GM23338 (cell line): ENCODE data around the gene LMO7. TPM values are rescaled to one million over a fixed set of nuclear protein-coding genes. Genes with fewer than 3 reads are reported as not detected.

Experiments used
- ATAC-seq: fragments of 200-7000 bp; cut with Tn5 transposase; 3 replicates; pipeline ENCODE4 v1.9.1; 2020
- DNase-seq: peaks from one replicate; pipeline ENCODE4 v3.0.0-alpha.2; 2015; ENCODE audit warnings: low spot score
- H2AFZ ChIP-seq: fragments of 200-600 bp; sonication (generic); 2 replicates; pipeline ENCODE4 v1.8.0; 2016; ENCODE audit warnings: antibody characterized with exemption, mild to moderate bottlenecking, moderate library complexity
- H3F3A ChIP-seq: fragments of 200-600 bp; sonication (generic); replicated peaks from 2 replicates; pipeline ENCODE4 v1.8.0; 2017; ENCODE audit warnings: antibody characterized with exemption, mixed run types, low read depth
- H3K27ac ChIP-seq: fragments of 200-600 bp; sonication (generic); 2 replicates; pipeline ENCODE4 v1.6.1; 2016; ENCODE audit warnings: low read depth
- H3K27me3 ChIP-seq: fragments of 200-600 bp; sonication (generic); 2 replicates; pipeline ENCODE4 v1.8.0; 2016; ENCODE audit warnings: mild to moderate bottlenecking, mixed run types, moderate library complexity; ENCODE audit not compliant: insufficient read depth
- H3K36me3 ChIP-seq: fragments of 200-600 bp; sonication (generic); 2 replicates; pipeline ENCODE4 v1.8.0; 2016; ENCODE audit warnings: mild to moderate bottlenecking; ENCODE audit not compliant: insufficient read depth
- H3K4me1 ChIP-seq: fragments of 200-600 bp; sonication (generic); 2 replicates; pipeline ENCODE4 v1.8.0; 2016; ENCODE audit warnings: mild to moderate bottlenecking, moderate library complexity; ENCODE audit not compliant: insufficient read depth
- H3K4me2 ChIP-seq: fragments of 200-600 bp; sonication (generic); 2 replicates; pipeline ENCODE4 v1.7.1; 2017; ENCODE audit warnings: mixed run types
- H3K4me3 ChIP-seq: fragments of 200-600 bp; sonication (generic); 2 replicates; pipeline ENCODE4 v1.6.1; 2016; ENCODE audit warnings: mixed run types
- H3K79me2 ChIP-seq: fragments of 200-600 bp; sonication (generic); replicated peaks from 2 replicates; pipeline ENCODE4 v1.8.0; 2017; ENCODE audit warnings: mild to moderate bottlenecking; ENCODE audit not compliant: insufficient read depth
- H3K9me2 ChIP-seq: fragments of 200-600 bp; sonication (generic); 2 replicates; pipeline ENCODE4 v1.8.0; 2017; ENCODE audit not compliant: insufficient read depth
- H4K20me1 ChIP-seq: fragments of 200-600 bp; sonication (generic); replicated peaks from 2 replicates; pipeline ENCODE4 v1.8.0; 2017; ENCODE audit warnings: mild to moderate bottlenecking; ENCODE audit not compliant: insufficient read depth
- H3K27ac Mint-ChIP-seq: 2 replicates; pipeline ENCODE4 v1.8.0; 2020; ENCODE audit warnings: inconsistent platforms, mild to moderate bottlenecking, moderate library complexity, mixed read lengths
- H3K27me3 Mint-ChIP-seq: 3 replicates; pipeline ENCODE4 v1.8.0; 2022; ENCODE audit warnings: low read depth, mild to moderate bottlenecking, moderate library complexity, mixed read lengths, inconsistent platforms; ENCODE audit not compliant: insufficient read depth, poor library complexity
- H3K36me3 Mint-ChIP-seq: 3 replicates; pipeline ENCODE4 v1.8.0; 2021; ENCODE audit warnings: low read depth, mild to moderate bottlenecking, inconsistent platforms, moderate library complexity, mixed read lengths
- H3K4me1 Mint-ChIP-seq: 3 replicates; pipeline ENCODE4 v1.8.0; 2020; ENCODE audit warnings: mild to moderate bottlenecking, inconsistent platforms, mixed read lengths
- H3K4me3 Mint-ChIP-seq: 3 replicates; pipeline ENCODE4 v1.8.0; 2021; ENCODE audit warnings: moderate library complexity, mild to moderate bottlenecking, inconsistent platforms, mixed read lengths
- H3K9me3 Mint-ChIP-seq: 3 replicates; pipeline ENCODE4 v1.8.0; 2020; ENCODE audit warnings: moderate library complexity, mild to moderate bottlenecking, inconsistent platforms, mixed read lengths
- EZH2phosphoT487 ChIP-seq: fragments of 200-600 bp; sonication (generic); IDR thresholded peaks from one replicate; pipeline ENCODE4 v1.8.1; 2018; ENCODE audit warnings: antibody characterized with exemption; ENCODE audit not compliant: unreplicated experiment
- JUNB ChIP-seq: IDR thresholded peaks from one replicate; pipeline ENCODE4 v1.6.1; 2016; ENCODE audit warnings: antibody characterized with exemption; ENCODE audit not compliant: unreplicated experiment
- NANOG ChIP-seq: IDR thresholded peaks from 2 replicates; pipeline ENCODE4 v1.6.1; 2016; ENCODE audit warnings: antibody characterized with exemption, borderline replicate concordance
- POLR2AphosphoS5 ChIP-seq: IDR thresholded peaks from 2 replicates; pipeline ENCODE4 v1.6.1; 2016; ENCODE audit warnings: antibody characterized with exemption, low read depth
- REST ChIP-seq: IDR thresholded peaks from one replicate; pipeline ENCODE4 v1.6.1; 2018; ENCODE audit warnings: antibody characterized with exemption; ENCODE audit not compliant: unreplicated experiment
- STAT1 ChIP-seq: IDR thresholded peaks from one replicate; pipeline ENCODE4 v1.6.1; 2016; ENCODE audit warnings: antibody characterized with exemption; ENCODE audit not compliant: unreplicated experiment
- polyA plus RNA-seq: library from polyadenylated mRNA; unstranded; fragments of >200 nt; fragmentation: Nextera tagmentation; extraction: Ambion mirVana; gene quantifications from 2 replicates; pipeline ENCODE4 v1.2.1, GENCODE V29; 2016
- total RNA-seq: library from RNA; depleted of rRNA; stranded (reverse); fragments of >200 nt; shearing (Covaris generic); gene quantifications from 2 replicates; pipeline ENCODE4 v1.2.3, GENCODE V29; 2014
- TF ChIP-seq, protein P1 (sequence below): fragments of 250-450 bp; sonication (Bioruptor Pico); IDR thresholded peaks from 2 replicates; pipeline ENCODE4 v1.5.0; 2020; ENCODE audit warnings: mild to moderate bottlenecking, moderate library complexity
- TF ChIP-seq, protein P2 (sequence below), 2 experiments: fragments of 200-600 bp in 1 of 2; sonication (generic) in 1 of 2; conservative IDR thresholded peaks; 2 replicates each; pipeline versions ENCODE4 v1.5.1 to v1.6.1; 2016 to 2017; ENCODE audit warnings: antibody characterized with exemption in 2 of 2, low read depth in 2 of 2, mild to moderate bottlenecking in 2 of 2, moderate library complexity in 1 of 2
- TF ChIP-seq, protein P3 (sequence below): IDR thresholded peaks from 2 replicates; pipeline ENCODE4 v1.6.1; 2016; ENCODE audit warnings: antibody characterized with exemption

Gene LMO7
- total and polyA plus RNA-seq, 2 experiments from 2014 or later, result 22.3 to 26.9 TPM

DNA sequence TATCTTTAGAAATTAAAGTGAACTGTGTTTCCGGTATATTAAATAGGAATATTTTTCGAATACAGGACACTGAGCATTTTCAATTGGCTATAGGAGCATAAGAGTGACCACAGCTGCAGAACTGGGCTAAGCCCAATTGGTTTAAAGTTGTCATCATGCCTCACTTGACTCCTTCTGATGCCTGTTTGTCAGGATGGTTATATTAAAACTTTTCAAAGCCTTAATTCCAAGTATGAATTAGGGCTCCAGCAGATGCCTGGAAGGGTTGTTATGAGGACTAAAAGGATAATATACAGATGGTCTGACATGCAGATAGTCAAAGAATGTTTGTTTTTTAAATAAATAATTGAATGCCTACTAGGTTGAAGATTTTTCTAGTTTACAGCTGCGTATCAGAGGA lies 100.0 kb downstream of the LMO7 start (continued):
- TF ChIP-seq, protein P1, sequence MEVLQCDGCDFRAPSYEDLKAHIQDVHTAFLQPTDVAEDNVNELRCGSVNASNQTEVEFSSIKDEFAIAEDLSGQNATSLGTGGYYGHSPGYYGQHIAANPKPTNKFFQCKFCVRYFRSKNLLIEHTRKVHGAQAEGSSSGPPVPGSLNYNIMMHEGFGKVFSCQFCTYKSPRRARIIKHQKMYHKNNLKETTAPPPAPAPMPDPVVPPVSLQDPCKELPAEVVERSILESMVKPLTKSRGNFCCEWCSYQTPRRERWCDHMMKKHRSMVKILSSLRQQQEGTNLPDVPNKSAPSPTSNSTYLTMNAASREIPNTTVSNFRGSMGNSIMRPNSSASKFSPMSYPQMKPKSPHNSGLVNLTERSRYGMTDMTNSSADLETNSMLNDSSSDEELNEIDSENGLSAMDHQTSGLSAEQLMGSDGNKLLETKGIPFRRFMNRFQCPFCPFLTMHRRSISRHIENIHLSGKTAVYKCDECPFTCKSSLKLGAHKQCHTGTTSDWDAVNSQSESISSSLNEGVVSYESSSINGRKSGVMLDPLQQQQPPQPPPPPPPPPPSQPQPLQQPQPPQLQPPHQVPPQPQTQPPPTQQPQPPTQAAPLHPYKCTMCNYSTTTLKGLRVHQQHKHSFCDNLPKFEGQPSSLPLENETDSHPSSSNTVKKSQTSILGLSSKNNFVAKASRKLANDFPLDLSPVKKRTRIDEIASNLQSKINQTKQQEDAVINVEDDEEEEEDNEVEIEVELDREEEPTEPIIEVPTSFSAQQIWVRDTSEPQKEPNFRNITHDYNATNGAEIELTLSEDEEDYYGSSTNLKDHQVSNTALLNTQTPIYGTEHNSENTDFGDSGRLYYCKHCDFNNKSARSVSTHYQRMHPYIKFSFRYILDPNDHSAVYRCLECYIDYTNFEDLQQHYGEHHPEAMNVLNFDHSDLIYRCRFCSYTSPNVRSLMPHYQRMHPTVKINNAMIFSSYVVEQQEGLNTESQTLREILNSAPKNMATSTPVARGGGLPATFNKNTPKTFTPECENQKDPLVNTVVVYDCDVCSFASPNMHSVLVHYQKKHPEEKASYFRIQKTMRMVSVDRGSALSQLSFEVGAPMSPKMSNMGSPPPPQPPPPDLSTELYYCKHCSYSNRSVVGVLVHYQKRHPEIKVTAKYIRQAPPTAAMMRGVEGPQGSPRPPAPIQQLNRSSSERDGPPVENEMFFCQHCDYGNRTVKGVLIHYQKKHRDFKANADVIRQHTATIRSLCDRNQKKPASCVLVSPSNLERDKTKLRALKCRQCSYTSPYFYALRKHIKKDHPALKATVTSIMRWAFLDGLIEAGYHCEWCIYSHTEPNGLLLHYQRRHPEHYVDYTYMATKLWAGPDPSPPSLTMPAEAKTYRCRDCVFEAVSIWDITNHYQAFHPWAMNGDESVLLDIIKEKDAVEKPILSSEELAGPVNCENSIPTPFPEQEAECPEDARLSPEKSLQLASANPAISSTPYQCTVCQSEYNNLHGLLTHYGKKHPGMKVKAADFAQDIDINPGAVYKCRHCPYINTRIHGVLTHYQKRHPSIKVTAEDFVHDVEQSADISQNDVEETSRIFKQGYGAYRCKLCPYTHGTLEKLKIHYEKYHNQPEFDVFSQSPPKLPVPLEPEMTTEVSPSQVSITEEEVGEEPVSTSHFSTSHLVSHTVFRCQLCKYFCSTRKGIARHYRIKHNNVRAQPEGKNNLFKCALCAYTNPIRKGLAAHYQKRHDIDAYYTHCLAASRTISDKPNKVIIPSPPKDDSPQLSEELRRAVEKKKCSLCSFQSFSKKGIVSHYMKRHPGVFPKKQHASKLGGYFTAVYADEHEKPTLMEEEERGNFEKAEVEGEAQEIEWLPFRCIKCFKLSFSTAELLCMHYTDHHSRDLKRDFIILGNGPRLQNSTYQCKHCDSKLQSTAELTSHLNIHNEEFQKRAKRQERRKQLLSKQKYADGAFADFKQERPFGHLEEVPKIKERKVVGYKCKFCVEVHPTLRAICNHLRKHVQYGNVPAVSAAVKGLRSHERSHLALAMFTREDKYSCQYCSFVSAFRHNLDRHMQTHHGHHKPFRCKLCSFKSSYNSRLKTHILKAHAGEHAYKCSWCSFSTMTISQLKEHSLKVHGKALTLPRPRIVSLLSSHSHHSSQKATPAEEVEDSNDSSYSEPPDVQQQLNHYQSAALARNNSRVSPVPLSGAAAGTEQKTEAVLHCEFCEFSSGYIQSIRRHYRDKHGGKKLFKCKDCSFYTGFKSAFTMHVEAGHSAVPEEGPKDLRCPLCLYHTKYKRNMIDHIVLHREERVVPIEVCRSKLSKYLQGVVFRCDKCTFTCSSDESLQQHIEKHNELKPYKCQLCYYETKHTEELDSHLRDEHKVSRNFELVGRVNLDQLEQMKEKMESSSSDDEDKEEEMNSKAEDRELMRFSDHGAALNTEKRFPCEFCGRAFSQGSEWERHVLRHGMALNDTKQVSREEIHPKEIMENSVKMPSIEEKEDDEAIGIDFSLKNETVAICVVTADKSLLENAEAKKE (CRISPR knock-in tag), result no peak
- TF ChIP-seq REST, result no peak
- TF ChIP-seq NANOG, result no peak

GRCh38 chr13:75738841-75739240 lies 102.7 kb downstream of the LMO7 start:
- Histone ChIP-seq H3K79me2 (no peaks in the 10 kb centered on the region), H3K4me3 (no peak overlapping the region), H3K27me3 (no peaks in the 10 kb centered on the region), H3K4me1 (no peaks in the 10 kb centered on the region), H3K27ac (no peak overlapping the region), H3F3A (no peaks in the 10 kb centered on the region), H2AFZ (no peak overlapping the region), H3K36me3 (peaks cover 6% of the 10 kb centered on the region; the same call in 1 of the 2 replicates), H3K4me2 (no peak overlapping the region), H4K20me1 (no peaks in the 10 kb centered on the region), H3K9me2 (no peaks in the 10 kb centered on the region; the same call in 1 of the 2 replicates)
- TF ChIP-seq POLR2AphosphoS5 (no peak), JUNB (no peak), EZH2phosphoT487 (no peak), STAT1 (no peak), REST (no peak)
- TF ChIP-seq, protein P2, sequence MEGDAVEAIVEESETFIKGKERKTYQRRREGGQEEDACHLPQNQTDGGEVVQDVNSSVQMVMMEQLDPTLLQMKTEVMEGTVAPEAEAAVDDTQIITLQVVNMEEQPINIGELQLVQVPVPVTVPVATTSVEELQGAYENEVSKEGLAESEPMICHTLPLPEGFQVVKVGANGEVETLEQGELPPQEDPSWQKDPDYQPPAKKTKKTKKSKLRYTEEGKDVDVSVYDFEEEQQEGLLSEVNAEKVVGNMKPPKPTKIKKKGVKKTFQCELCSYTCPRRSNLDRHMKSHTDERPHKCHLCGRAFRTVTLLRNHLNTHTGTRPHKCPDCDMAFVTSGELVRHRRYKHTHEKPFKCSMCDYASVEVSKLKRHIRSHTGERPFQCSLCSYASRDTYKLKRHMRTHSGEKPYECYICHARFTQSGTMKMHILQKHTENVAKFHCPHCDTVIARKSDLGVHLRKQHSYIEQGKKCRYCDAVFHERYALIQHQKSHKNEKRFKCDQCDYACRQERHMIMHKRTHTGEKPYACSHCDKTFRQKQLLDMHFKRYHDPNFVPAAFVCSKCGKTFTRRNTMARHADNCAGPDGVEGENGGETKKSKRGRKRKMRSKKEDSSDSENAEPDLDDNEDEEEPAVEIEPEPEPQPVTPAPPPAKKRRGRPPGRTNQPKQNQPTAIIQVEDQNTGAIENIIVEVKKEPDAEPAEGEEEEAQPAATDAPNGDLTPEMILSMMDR (conservative IDR thresholded peaks at IDR 0.05; ENCODE audit: low read depth in 2 of 2), result no peak
- TF ChIP-seq, protein P3, sequence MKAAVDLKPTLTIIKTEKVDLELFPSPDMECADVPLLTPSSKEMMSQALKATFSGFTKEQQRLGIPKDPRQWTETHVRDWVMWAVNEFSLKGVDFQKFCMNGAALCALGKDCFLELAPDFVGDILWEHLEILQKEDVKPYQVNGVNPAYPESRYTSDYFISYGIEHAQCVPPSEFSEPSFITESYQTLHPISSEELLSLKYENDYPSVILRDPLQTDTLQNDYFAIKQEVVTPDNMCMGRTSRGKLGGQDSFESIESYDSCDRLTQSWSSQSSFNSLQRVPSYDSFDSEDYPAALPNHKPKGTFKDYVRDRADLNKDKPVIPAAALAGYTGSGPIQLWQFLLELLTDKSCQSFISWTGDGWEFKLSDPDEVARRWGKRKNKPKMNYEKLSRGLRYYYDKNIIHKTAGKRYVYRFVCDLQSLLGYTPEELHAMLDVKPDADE, result no peak
- Mint-ChIP-seq H3K9me3 (peaks cover 13% of the 10 kb centered on the region), H3K27me3 (peaks cover 2% of the 10 kb centered on the region), H3K4me3 (no peak overlapping the region), H3K36me3 (peaks cover 17% of the 10 kb centered on the region), H3K4me1 (no peaks in the 10 kb centered on the region), H3K27ac (no peak overlapping the region)
- no peak for DNase-seq
- no peak for ATAC-seq
